ENCODE results near the gene ERC2. TPM values are rescaled to one million over a fixed set of nuclear protein-coding genes. Genes with fewer than 3 reads are reported as not detected.

The ERC2 gene
- total and polyA plus RNA-seq, 8 donors: 1.2 to 4.8 (median 2.3) TPM

- H3K9me3 ChIP-seq: no peaks in the 10 kb centered on the region
- no peak overlapping the region for H3K4me3 ChIP-seq
- TF ChIP-seq CTCF (IDR thresholded peaks at IDR 0.05): no peak
- H3K27ac ChIP-seq: no peak overlapping the region
- no peaks in the 10 kb centered on the region for H3K27me3 ChIP-seq
- FAIRE-seq (no peak), DNase-seq (no peak), ATAC-seq (no peak)
- H3K36me3 ChIP-seq: no peaks in the 10 kb centered on the region
- H3K4me1 ChIP-seq: no peaks in the 10 kb centered on the region
- intact Hi-C loops (cut with DNase I): no loop called here
These were observed 645.3 kb downstream of the ERC2 start for GRCh38 chr3:55823001-55823400.

GRCh38 chr3:55819005-55819404 is 649.3 kb downstream of the ERC2 start:
- Histone ChIP-seq H3K27ac (no peak overlapping the region), H3K27me3 (no peaks in the 10 kb centered on the region), H3K9me3 (no peaks in the 10 kb centered on the region), H3K4me1 (no peaks in the 10 kb centered on the region), H3K36me3 (no peaks in the 10 kb centered on the region), H3K4me3 (no peak overlapping the region)
- FAIRE-seq (no peak), ATAC-seq (no peak), DNase-seq (no peak)
- 64 to 70% methylated on average over 6 of the region's 6 CpGs for WGBS, 2 donors
- intact Hi-C loops (cut with DNase I): no loop called here
- TF ChIP-seq CTCF (IDR thresholded peaks at IDR 0.05): no peak

GRCh38 chr3:55818485-55818884 is 649.8 kb downstream of the ERC2 start:
- ATAC-seq (no peak), DNase-seq (no peak), FAIRE-seq (no peak)
- Histone ChIP-seq H3K4me1 (no peaks in the 10 kb centered on the region), H3K27me3 (no peaks in the 10 kb centered on the region), H3K36me3 (no peaks in the 10 kb centered on the region), H3K4me3 (no peak overlapping the region), H3K27ac (no peak overlapping the region), H3K9me3 (no peaks in the 10 kb centered on the region)
- TF ChIP-seq CTCF (IDR thresholded peaks at IDR 0.05): no peak
- intact Hi-C loops (cut with DNase I): no loop called here
- WGBS, 2 donors: 78 to 81% methylated on average over 2 of the region's 2 CpGs

GRCh38 chr3:55816794-55817576 is 651.3 kb downstream of the ERC2 start:
- FAIRE-seq (no peak), ATAC-seq (no peak), DNase-seq (no peak)
- H3K4me1 ChIP-seq: no peaks in the 10 kb centered on the region
- TF ChIP-seq CTCF (IDR thresholded peaks at IDR 0.05): no peak
- no peak overlapping the region for H3K4me3 ChIP-seq
- H3K27ac ChIP-seq: no peak overlapping the region
- WGBS, 2 donors: 76 to 83% methylated on average over 8 of the region's 8 CpGs
- H3K27me3 ChIP-seq: no peaks in the 10 kb centered on the region
- intact Hi-C loops (cut with DNase I): no loop called here
- no peaks in the 10 kb centered on the region for H3K36me3 ChIP-seq
- H3K9me3 ChIP-seq: no peaks in the 10 kb centered on the region

- ATAC-seq (no peak), FAIRE-seq (no peak), DNase-seq (no peak)
- intact Hi-C loops (cut with DNase I): no loop called here
- Histone ChIP-seq H3K4me1 (no peaks in the 10 kb centered on the region), H3K27ac (no peak overlapping the region), H3K9me3 (no peaks in the 10 kb centered on the region), H3K27me3 (no peaks in the 10 kb centered on the region), H3K36me3 (no peaks in the 10 kb centered on the region), H3K4me3 (no peak overlapping the region)
- WGBS, 2 donors: 81 to 83% methylated on average over 6 of the region's 6 CpGs
- no peak for TF ChIP-seq CTCF (IDR thresholded peaks at IDR 0.05)
These were observed 653.0 kb downstream of the ERC2 start for GRCh38 chr3:55815262-55815661.
